Bronchial epithelial cell (primary cell): ENCODE data around the gene ABHD2. TPM values are rescaled to one million over a fixed set of nuclear protein-coding genes. Genes with fewer than 3 reads are reported as not detected.
"Not testable (repeated sequence)": the region's sequence is repeated elsewhere in the genome, so short reads cannot be mapped to it uniquely, and the experiment has no call there.

Source experiments
- DNase-seq: peaks from one replicate; pipeline ENCODE4 v3.0.0-alpha.2; 2010; ENCODE audit warnings: low read depth
- FAIRE-seq: peaks from 2 replicates; lab custom pipeline; 2011; peaks lifted over from hg19 to GRCh38; lab: Jason Lieb, UNC
- H3K27me3 ChIP-seq: 2 replicates; pipeline ENCODE4 v1.5.1; 2011; ENCODE audit warnings: low read length; ENCODE audit not compliant: control insufficient read depth, insufficient read depth
- H3K36me3 ChIP-seq: 2 replicates; pipeline ENCODE4 v1.5.1; 2011; ENCODE audit warnings: low read length; ENCODE audit not compliant: control insufficient read depth, insufficient read depth
- H3K4me3 ChIP-seq: 2 replicates; pipeline ENCODE4 v1.5.1; 2011; ENCODE audit warnings: mild to moderate bottlenecking, low read depth, low read length, control low read depth
- CTCF ChIP-seq: IDR thresholded peaks from 2 replicates; pipeline ENCODE4 v1.5.1; 2011; ENCODE audit warnings: mild to moderate bottlenecking, moderate library complexity, low read length, control low read depth, inconsistent platforms; ENCODE audit not compliant: insufficient read depth, severe bottlenecking
- total RNA-seq: library from RNA; depleted of rRNA; stranded (reverse); fragments of >200 nt; gene quantifications from 2 replicates; pipeline ENCODE4 v1.2.1, GENCODE V29; 2014

Gene ABHD2
- total RNA-seq, 1 donor from 2014 or later, result 35.5 TPM

- TF ChIP-seq CTCF, result no peak
- Histone ChIP-seq H3K27me3 (no peaks in the 10 kb centered on the region), H3K4me3 (peak overlapping the region; percentile 65), H3K36me3 (no peaks in the 10 kb centered on the region)
- DNase-seq, result no peak
- FAIRE-seq, result no peak
These were observed 154.9 kb downstream of the ABHD2 start for GRCh38 chr15:89243046-89243690.

GRCh38 chr15:89243691-89244573 is 155.7 kb downstream of the ABHD2 start, which contains the start of gene FANCI:
TSS of gene FANCI (plus strand) at chr15:89243979. CDS start at chr15:89247648, 3,669 bp downstream.
- FAIRE-seq (no peak), DNase-seq (peak; percentile 87)
- TF ChIP-seq CTCF, result peak; percentile 63
- no peaks in the 10 kb centered on the region for H3K36me3 ChIP-seq
- H3K27me3 ChIP-seq, result no peaks in the 10 kb centered on the region
- peak within 1 kb of the TSS; percentile 65 for H3K4me3 ChIP-seq

- no peak for TF ChIP-seq CTCF
- H3K4me3 ChIP-seq, result peak overlapping the region; percentile 65
- H3K27me3 ChIP-seq, result no peaks in the 10 kb centered on the region
- FAIRE-seq (no peak), DNase-seq (no peak)
- H3K36me3 ChIP-seq, result no peaks in the 10 kb centered on the region
These were observed 156.3 kb downstream of the ABHD2 start for GRCh38 chr15:89244574-89244903.

- no peak for FAIRE-seq
These were observed 159.2 kb downstream of the ABHD2 start for GRCh38 chr15:89247446-89247845.

GRCh38 chr15:89248584-89248983 is 160.3 kb downstream of the ABHD2 start:
- no peak for DNase-seq
- Histone ChIP-seq H3K36me3 (no peaks in the 10 kb centered on the region), H3K27me3 (no peaks in the 10 kb centered on the region), H3K4me3 (no peak overlapping the region)
- TF ChIP-seq CTCF, result no peak
- no peak for FAIRE-seq

More at GRCh38 chr15:89247446-89247845, 159.2 kb downstream of the ABHD2 start:
- H3K36me3 ChIP-seq, result no peaks in the 10 kb centered on the region
- TF ChIP-seq CTCF, result no peak
- no peak for DNase-seq
- no peaks in the 10 kb centered on the region for H3K27me3 ChIP-seq
- H3K4me3 ChIP-seq, result no peak overlapping the region

GRCh38 chr15:89250142-89250541 is 161.9 kb downstream of the ABHD2 start:
- not testable (repeated sequence) for H3K4me3 ChIP-seq, FAIRE-seq, DNase-seq, H3K36me3 ChIP-seq, H3K27me3 ChIP-seq
